SU-DHL-6 (cell line): ENCODE data around the gene STX8.
"Not testable (repeated sequence)": the region's sequence is repeated elsewhere in the genome, so short reads cannot be mapped to it uniquely, and the experiment has no call there.

Source experiments
- H2AFZ ChIP-seq: fragments of 200-600 bp; sonication (generic); 2 replicates; pipeline ENCODE4 v1.6.1; 2014; ENCODE audit warnings: low read depth, mild to moderate bottlenecking, moderate library complexity, mixed read lengths, antibody characterized with exemption, low read length; ENCODE audit not compliant: severe bottlenecking
- H3F3A ChIP-seq: fragments of 200-600 bp; shearing (Covaris generic); 2 replicates; pipeline ENCODE4 v1.6.0; 2016; ENCODE audit warnings: antibody characterized with exemption, mild to moderate bottlenecking; ENCODE audit not compliant: insufficient read depth
- H3K27ac ChIP-seq: fragments of 200-600 bp; sonication (generic); 2 replicates; pipeline ENCODE4 v1.5.1; 2016; ENCODE audit warnings: low read depth, mild to moderate bottlenecking, low read length, moderate library complexity, mixed read lengths
- H3K27me3 ChIP-seq: fragments of 200-600 bp; sonication (generic), shearing (Covaris generic); 2 replicates; pipeline ENCODE4 v1.6.0; 2014; ENCODE audit warnings: mild to moderate bottlenecking, low read length
- H3K36me3 ChIP-seq: fragments of 200-600 bp; sonication (generic); 2 replicates; pipeline ENCODE4 v1.6.1; 2014; ENCODE audit warnings: mild to moderate bottlenecking, low read length, mixed read lengths
- H3K4me2 ChIP-seq: fragments of 300-600, 200-600 bp; shearing (Covaris generic), sonication (generic); 2 replicates; pipeline ENCODE4 v1.6.0; 2014; ENCODE audit warnings: low read length, low read depth, mild to moderate bottlenecking; ENCODE audit not compliant: poor library complexity, severe bottlenecking
- H3K4me3 ChIP-seq: fragments of 200-600 bp; sonication (generic); 2 replicates; pipeline ENCODE4 v1.5.1; 2014; ENCODE audit warnings: antibody characterized with exemption, low read length, mild to moderate bottlenecking, mixed read lengths; ENCODE audit not compliant: insufficient read depth, poor library complexity, severe bottlenecking
- H3K79me2 ChIP-seq: fragments of 200-600 bp; sonication (generic); 2 replicates; pipeline ENCODE4 v1.6.1; 2014; ENCODE audit warnings: mild to moderate bottlenecking, low read length, moderate library complexity; ENCODE audit not compliant: insufficient read depth
- H3K9ac ChIP-seq: fragments of 200-600 bp; sonication (generic); 2 replicates; pipeline ENCODE4 v1.7.0; 2014; ENCODE audit warnings: mild to moderate bottlenecking, low read length
- H3K9me2 ChIP-seq: fragments of 200-600 bp; sonication (generic); replicated peaks from 2 replicates; pipeline ENCODE4 v1.6.1; 2014; ENCODE audit warnings: low read length; ENCODE audit not compliant: insufficient read depth
- H3K9me3 ChIP-seq: fragments of 200-600 bp; sonication (generic); 2 replicates; pipeline ENCODE4 v1.6.1; 2014; ENCODE audit warnings: low read length, mixed read lengths; ENCODE audit not compliant: insufficient read depth
- H4K20me1 ChIP-seq: fragments of 200-600 bp; sonication (generic); 2 replicates; pipeline ENCODE4 v1.6.1; 2014; ENCODE audit warnings: low read depth, mild to moderate bottlenecking, antibody characterized with exemption, low read length, moderate library complexity, mixed read lengths
- EZH2phosphoT487 ChIP-seq: fragments of 200-600 bp; sonication (generic), shearing (Covaris generic); conservative IDR thresholded peaks from 2 replicates; pipeline ENCODE4 v1.6.1; 2018; ENCODE audit warnings: mild to moderate bottlenecking, antibody characterized with exemption, low read length, moderate library complexity, mixed read lengths
- TF ChIP-seq, protein P1 (sequence below): fragments of 200-600 bp; sonication (generic); IDR thresholded peaks from one replicate; pipeline ENCODE4 v1.5.1; 2017; ENCODE audit warnings: antibody characterized with exemption, mild to moderate bottlenecking, low read length, moderate library complexity; ENCODE audit not compliant: insufficient read depth, poor library complexity, severe bottlenecking

The STX8 gene

DNA sequence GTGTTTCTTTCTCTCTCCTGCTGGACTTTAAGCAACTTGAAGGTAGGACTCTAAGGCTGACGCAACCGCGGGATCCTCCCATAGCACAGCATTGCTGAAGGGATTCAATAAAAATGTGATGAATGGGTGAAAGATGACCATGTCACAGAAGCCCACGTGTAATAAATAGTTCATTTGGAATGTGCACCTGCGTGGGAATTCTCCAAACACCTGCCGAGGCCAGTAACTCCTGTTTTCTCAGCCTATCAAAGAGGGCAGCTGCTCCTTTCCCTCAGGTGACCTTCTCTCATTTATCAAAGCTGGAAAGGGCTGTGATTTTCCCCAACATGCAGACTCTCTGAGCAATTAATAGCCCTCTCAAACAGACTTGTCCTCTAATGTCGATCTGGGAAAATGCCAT lies 235.7 kb downstream of the STX8 start:
- Histone ChIP-seq H3K9ac (no peak overlapping the region), H3K79me2 (no peaks in the 10 kb centered on the region), H3K9me2 (no peaks in the 10 kb centered on the region), H3K4me3 (no peak overlapping the region), H3K27me3 (no peaks in the 10 kb centered on the region), H3K4me2 (no peak overlapping the region), H3K27ac (no peak overlapping the region), H2AFZ (no peak overlapping the region), H3K36me3 (no peaks in the 10 kb centered on the region), H4K20me1 (no peaks in the 10 kb centered on the region), H3F3A (no peaks in the 10 kb centered on the region), H3K9me3 (no peaks in the 10 kb centered on the region)
- TF ChIP-seq, protein P1, sequence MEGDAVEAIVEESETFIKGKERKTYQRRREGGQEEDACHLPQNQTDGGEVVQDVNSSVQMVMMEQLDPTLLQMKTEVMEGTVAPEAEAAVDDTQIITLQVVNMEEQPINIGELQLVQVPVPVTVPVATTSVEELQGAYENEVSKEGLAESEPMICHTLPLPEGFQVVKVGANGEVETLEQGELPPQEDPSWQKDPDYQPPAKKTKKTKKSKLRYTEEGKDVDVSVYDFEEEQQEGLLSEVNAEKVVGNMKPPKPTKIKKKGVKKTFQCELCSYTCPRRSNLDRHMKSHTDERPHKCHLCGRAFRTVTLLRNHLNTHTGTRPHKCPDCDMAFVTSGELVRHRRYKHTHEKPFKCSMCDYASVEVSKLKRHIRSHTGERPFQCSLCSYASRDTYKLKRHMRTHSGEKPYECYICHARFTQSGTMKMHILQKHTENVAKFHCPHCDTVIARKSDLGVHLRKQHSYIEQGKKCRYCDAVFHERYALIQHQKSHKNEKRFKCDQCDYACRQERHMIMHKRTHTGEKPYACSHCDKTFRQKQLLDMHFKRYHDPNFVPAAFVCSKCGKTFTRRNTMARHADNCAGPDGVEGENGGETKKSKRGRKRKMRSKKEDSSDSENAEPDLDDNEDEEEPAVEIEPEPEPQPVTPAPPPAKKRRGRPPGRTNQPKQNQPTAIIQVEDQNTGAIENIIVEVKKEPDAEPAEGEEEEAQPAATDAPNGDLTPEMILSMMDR = no peak
- TF ChIP-seq EZH2phosphoT487 = no peak

DNA sequence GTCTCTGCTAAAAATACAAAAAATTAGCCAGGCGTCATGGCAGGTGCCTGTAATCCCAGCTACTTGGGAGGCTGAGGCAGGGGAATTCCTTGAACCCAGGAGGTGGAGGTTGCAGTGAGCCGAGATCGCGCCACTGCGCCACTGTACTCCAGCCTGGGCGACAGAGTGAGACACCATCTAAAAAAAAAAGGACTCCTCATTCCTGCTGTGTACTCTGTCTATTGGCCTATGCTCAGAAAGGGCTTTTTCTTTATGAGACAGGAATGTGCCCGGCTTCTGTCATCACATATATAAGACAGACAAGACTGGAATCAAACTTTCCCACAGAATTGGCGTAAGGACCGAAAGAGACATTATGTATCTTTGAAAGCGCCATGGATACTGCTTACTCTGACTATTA lies 236.1 kb downstream of the STX8 start:
- not testable (repeated sequence) for H3K9me3 ChIP-seq, H3K9me2 ChIP-seq, H2AFZ ChIP-seq, H3K27ac ChIP-seq, H3K36me3 ChIP-seq, H3K27me3 ChIP-seq, H3F3A ChIP-seq, H3K9ac ChIP-seq, H4K20me1 ChIP-seq, H3K4me3 ChIP-seq, H3K4me2 ChIP-seq, H3K79me2 ChIP-seq

DNA sequence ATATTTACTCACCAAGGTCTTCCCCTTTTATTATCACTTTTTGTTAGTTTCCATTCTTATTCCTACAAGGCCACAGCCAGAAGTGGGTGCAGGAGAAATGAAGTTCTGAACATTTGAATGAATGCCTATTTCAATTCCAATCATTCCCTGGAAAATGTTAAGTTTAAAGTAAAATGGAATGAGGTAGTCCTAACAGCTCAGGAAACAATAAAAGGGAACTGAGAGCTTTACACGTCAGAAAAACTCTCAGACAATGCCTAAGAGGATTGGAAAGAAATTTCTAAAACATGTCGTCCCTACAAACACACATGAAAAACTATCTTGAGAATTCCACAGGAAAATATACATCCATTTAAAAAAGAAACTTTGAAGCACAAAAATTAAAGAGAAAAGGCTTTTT lies 238.8 kb downstream of the STX8 start:
- Histone ChIP-seq H3F3A (no peaks in the 10 kb centered on the region), H3K9ac (no peak overlapping the region), H3K4me2 (no peak overlapping the region), H3K27me3 (no peaks in the 10 kb centered on the region), H2AFZ (no peak overlapping the region), H3K36me3 (no peaks in the 10 kb centered on the region), H3K79me2 (no peaks in the 10 kb centered on the region), H3K27ac (no peak overlapping the region), H3K4me3 (no peak overlapping the region), H3K9me2 (no peaks in the 10 kb centered on the region), H3K9me3 (no peaks in the 10 kb centered on the region), H4K20me1 (no peaks in the 10 kb centered on the region)
- no peak for TF ChIP-seq EZH2phosphoT487
- TF ChIP-seq, protein P1 = no peak

DNA sequence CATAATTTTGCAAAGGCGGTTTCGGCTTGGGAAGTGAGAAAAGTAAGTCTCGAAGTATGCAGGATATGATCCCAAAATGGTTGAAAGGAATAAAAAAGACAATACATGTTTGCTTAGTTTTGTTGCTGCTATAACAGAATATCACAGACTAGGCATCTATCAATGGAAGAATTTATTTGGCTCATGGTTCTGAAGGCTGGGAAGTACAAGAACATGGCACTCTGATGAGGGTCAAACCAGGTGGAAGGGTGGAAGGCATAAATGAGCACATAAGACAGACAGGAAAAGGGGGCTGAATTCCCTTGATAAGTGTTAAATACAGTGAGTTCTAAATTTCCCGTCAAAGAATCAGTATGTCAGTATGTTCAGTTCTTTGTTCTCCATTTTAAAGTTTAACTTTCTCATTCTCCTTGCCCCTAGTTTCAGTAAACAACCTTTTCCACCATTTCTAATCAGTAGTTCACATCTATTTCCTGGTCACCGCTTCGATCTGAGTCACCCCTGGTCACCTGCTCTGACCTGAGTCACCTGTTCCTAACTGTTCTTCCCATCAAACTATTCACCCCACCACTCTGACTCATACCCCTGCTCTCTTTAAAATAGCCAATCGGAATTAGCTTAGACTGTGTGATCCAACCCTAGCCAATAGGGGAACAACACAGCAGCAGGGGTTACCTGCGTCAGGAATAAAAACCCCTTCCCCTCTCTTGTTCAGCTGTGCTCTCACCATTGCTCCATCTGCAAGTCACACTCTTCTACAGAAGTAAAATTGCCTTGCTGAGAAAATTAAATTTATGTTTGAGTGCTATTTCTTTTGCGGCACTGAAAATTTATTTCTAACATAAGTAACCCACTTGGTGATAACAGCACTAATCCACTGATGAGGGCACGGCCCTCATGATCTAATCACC lies 240.8 kb downstream of the STX8 start:
- H3K9me3 ChIP-seq = no peaks in the 10 kb centered on the region
- H3K36me3 ChIP-seq = no peaks in the 10 kb centered on the region
- no peak overlapping the region for H3K4me3 ChIP-seq
- TF ChIP-seq EZH2phosphoT487 = no peak
- TF ChIP-seq, protein P1 = no peak
- no peaks in the 10 kb centered on the region for H3K27me3 ChIP-seq
- H4K20me1 ChIP-seq = no peaks in the 10 kb centered on the region
- H3K27ac ChIP-seq = no peak overlapping the region
- H2AFZ ChIP-seq = no peak overlapping the region
- H3K9ac ChIP-seq = no peak overlapping the region
- H3K9me2 ChIP-seq = no peaks in the 10 kb centered on the region
- no peaks in the 10 kb centered on the region for H3F3A ChIP-seq
- H3K79me2 ChIP-seq = no peaks in the 10 kb centered on the region
- H3K4me2 ChIP-seq = no peak overlapping the region
